Neural cell (in vitro differentiated cells): ENCODE data around the gene UBE3A. TPM values are rescaled to one million over a fixed set of nuclear protein-coding genes. Genes with fewer than 3 reads are reported as not detected.

Source experiments
- H2AFZ ChIP-seq: fragments of 200-600, 300-800 bp; sonication (generic), shearing (Covaris generic); 2 replicates; pipeline ENCODE4 v1.6.0; 2014; ENCODE audit warnings: low read depth, mild to moderate bottlenecking, antibody characterized with exemption, low read length, moderate library complexity
- H3F3A ChIP-seq: fragments of 200-600 bp; shearing (Covaris generic); 2 replicates; pipeline ENCODE4 v1.6.1; 2016; ENCODE audit warnings: mild to moderate bottlenecking, moderate library complexity, mixed read lengths, antibody characterized with exemption, low read length; ENCODE audit not compliant: insufficient read depth, poor library complexity, severe bottlenecking
- H3K27ac ChIP-seq: fragments of 200-600, 300-800 bp; sonication (generic), shearing (Covaris generic); 2 replicates; pipeline ENCODE4 v1.5.1; 2014; ENCODE audit warnings: mild to moderate bottlenecking, low read length, moderate library complexity
- H3K27me3 ChIP-seq: fragments of 300-800, 200-600 bp; sonication (generic), shearing (Covaris generic); 2 replicates; pipeline ENCODE4 v1.6.0; 2014; ENCODE audit warnings: mild to moderate bottlenecking, low read depth, low read length, moderate library complexity; ENCODE audit not compliant: insufficient read depth
- H3K36me3 ChIP-seq: fragments of 300-800, 200-600 bp; sonication (generic), shearing (Covaris generic); 2 replicates; pipeline ENCODE4 v1.5.1; 2014; ENCODE audit warnings: mild to moderate bottlenecking, antibody characterized with exemption, low read length, moderate library complexity; ENCODE audit not compliant: insufficient read depth
- H3K4me2 ChIP-seq: fragments of 300-800, 200-600 bp; sonication (generic), shearing (Covaris generic); 2 replicates; pipeline ENCODE4 v1.6.0; 2014; ENCODE audit warnings: mild to moderate bottlenecking, low read length
- H3K4me3 ChIP-seq: fragments of 300-800, 200-600 bp; sonication (generic), shearing (Covaris generic); 2 replicates; pipeline ENCODE4 v1.5.1; 2014; ENCODE audit warnings: mild to moderate bottlenecking, low read length, moderate library complexity
- H3K79me2 ChIP-seq: fragments of 200-600 bp; shearing (Covaris generic); replicated peaks from 2 replicates; pipeline ENCODE4 v1.6.0; 2014; ENCODE audit warnings: mild to moderate bottlenecking, low read length, moderate library complexity; ENCODE audit not compliant: insufficient read depth
- H3K9ac ChIP-seq: fragments of 300-800, 200-600 bp; sonication (generic), shearing (Covaris generic); 2 replicates; pipeline ENCODE4 v1.6.1; 2016; ENCODE audit warnings: mild to moderate bottlenecking, low read length, mixed read lengths
- H3K9me2 ChIP-seq: fragments of 200-600 bp; shearing (Covaris generic); 2 replicates; pipeline ENCODE4 v1.6.1; 2016; ENCODE audit warnings: mild to moderate bottlenecking, low read length, mixed read lengths; ENCODE audit not compliant: insufficient read depth
- H3K9me3 ChIP-seq: fragments of 200-600, 300-800 bp; sonication (generic), shearing (Covaris generic); 2 replicates; pipeline ENCODE4 v1.6.1; 2016; ENCODE audit warnings: mild to moderate bottlenecking, mixed run types, low read length, moderate library complexity, mixed read lengths
- H4K20me1 ChIP-seq: fragments of 200-600 bp; shearing (Covaris generic); 2 replicates; pipeline ENCODE4 v1.6.1; 2016; ENCODE audit warnings: mild to moderate bottlenecking, mixed run types; ENCODE audit not compliant: insufficient read depth
- CTCF ChIP-seq: fragments of 450-650 bp; IDR thresholded peaks from 2 replicates; pipeline ENCODE4 v1.5.1; 2014; ENCODE audit warnings: antibody characterized with exemption, mild to moderate bottlenecking, moderate library complexity; ENCODE audit not compliant: poor library complexity, severe bottlenecking
- EP300 ChIP-seq: fragments of 450-650 bp; conservative IDR thresholded peaks from 2 replicates; pipeline ENCODE4 v1.6.1; 2014; ENCODE audit warnings: antibody characterized with exemption, mild to moderate bottlenecking, moderate library complexity; ENCODE audit not compliant: poor library complexity, severe bottlenecking
- EZH2 ChIP-seq: fragments of 200-600, 300-800 bp; shearing (Covaris generic), sonication (generic); IDR thresholded peaks from 2 replicates; pipeline ENCODE4 v1.6.1; 2014; ENCODE audit warnings: antibody characterized with exemption, low read length, borderline replicate concordance, mild to moderate bottlenecking; ENCODE audit not compliant: insufficient read depth, poor library complexity, severe bottlenecking
- MXI1 ChIP-seq: fragments of 450-650 bp; conservative IDR thresholded peaks from 2 replicates; pipeline ENCODE4 v1.6.1; 2014; ENCODE audit warnings: antibody characterized with exemption, mild to moderate bottlenecking; ENCODE audit not compliant: poor library complexity, severe bottlenecking
- POLR2AphosphoS5 ChIP-seq: IDR thresholded peaks from 2 replicates; pipeline ENCODE4 v1.6.1; 2012
- RAD21 ChIP-seq: fragments of 450-650 bp; conservative IDR thresholded peaks from 2 replicates; pipeline ENCODE4 v1.6.1; 2014; ENCODE audit warnings: antibody characterized with exemption, mild to moderate bottlenecking, moderate library complexity
- REST ChIP-seq: IDR thresholded peaks from 2 replicates; pipeline ENCODE4 v1.6.1; 2012; ENCODE audit warnings: borderline replicate concordance
- SMC3 ChIP-seq: fragments of 450-650 bp; conservative IDR thresholded peaks from 2 replicates; pipeline ENCODE4 v1.6.1; 2014; ENCODE audit warnings: antibody characterized with exemption, mild to moderate bottlenecking, moderate library complexity; ENCODE audit not compliant: poor library complexity
- TAF1 ChIP-seq: IDR thresholded peaks from 2 replicates; pipeline ENCODE4 v1.6.1; 2012; ENCODE audit warnings: low read depth
- polyA plus RNA-seq: library from polyadenylated mRNA; depleted of rRNA; stranded (reverse); fragments of >200 nt; gene quantifications from 2 replicates; pipeline ENCODE4 v1.2.3, GENCODE V29; 2014

UBE3A gene
- polyA plus RNA-seq, 1 donor from 2014 or later: 98.5 TPM

- Histone ChIP-seq H4K20me1 (peaks cover 10% of the 10 kb centered on the region), H3K9me2 (no peaks in the 10 kb centered on the region), H3K4me3 (no peak overlapping the region), H3K27ac (no peak overlapping the region), H2AFZ (no peak overlapping the region), H3K27me3 (no peaks in the 10 kb centered on the region), H3K79me2 (peaks cover 88% of the 10 kb centered on the region), H3K9me3 (no peaks in the 10 kb centered on the region), H3K36me3 (no peaks in the 10 kb centered on the region), H3F3A (no peaks in the 10 kb centered on the region), H3K4me2 (no peak overlapping the region), H3K9ac (no peak overlapping the region)
- TF ChIP-seq EZH2 (no peak), REST (no peak), MXI1 (no peak), SMC3 (no peak), EP300 (no peak), RAD21 (no peak), CTCF (no peak), POLR2AphosphoS5 (no peak), TAF1 (no peak)
Observed at GRCh38 chr15:25431836-25432561, 6.8 kb downstream of the UBE3A start.

- Histone ChIP-seq H3K4me2 (no peak overlapping the region), H2AFZ (no peak overlapping the region), H3K27ac (no peak overlapping the region), H3F3A (no peaks in the 10 kb centered on the region), H3K9me3 (no peaks in the 10 kb centered on the region), H3K9me2 (no peaks in the 10 kb centered on the region), H3K79me2 (peaks cover 90% of the 10 kb centered on the region), H3K27me3 (no peaks in the 10 kb centered on the region), H4K20me1 (no peaks in the 10 kb centered on the region), H3K36me3 (no peaks in the 10 kb centered on the region), H3K4me3 (no peak overlapping the region), H3K9ac (no peak overlapping the region)
- no peak for TF ChIP-seq MXI1
- no peak for TF ChIP-seq SMC3
- no peak for TF ChIP-seq EP300
- no peak for TF ChIP-seq EZH2
- no peak for TF ChIP-seq POLR2AphosphoS5
- TF ChIP-seq RAD21: no peak
- no peak for TF ChIP-seq TAF1
- no peak for TF ChIP-seq CTCF
Observed at GRCh38 chr15:25427861-25428260, 11.0 kb downstream of the UBE3A start.
